HepG2 (cell line): ENCODE data around the gene RBM19. TPM values are rescaled to one million over a fixed set of nuclear protein-coding genes. Genes with fewer than 3 reads are reported as not detected.

Experiments
- ATAC-seq: fragments of 200-7000 bp; cut with Tn5 transposase; 3 replicates; pipeline ENCODE4 v1.9.1; 2020; ENCODE audit warnings: mild to moderate bottlenecking, moderate library complexity
- BruUV-seq: library from RNA; stranded (reverse); fragments of 400-500 nt; replicated peaks from 2 replicates; lab custom pipeline; 2021; lab: Mats Ljungman, UMichigan
- CTCF ChIA-PET: fragments of 300-600 bp; formaldehyde crosslinking; extraction: SDS; loops from one replicate; lab custom pipeline; 2021; ENCODE audit warnings: low total read pairs, inconsistent platforms, low intra/inter-chr PET ratio; lab: Yijun Ruan, JAX
- POLR2A ChIA-PET: fragments of 350-600 bp; sonication (Branson Sonifier 250); formaldehyde crosslinking; loops from one replicate; lab custom pipeline; 2020; ENCODE audit warnings: antibody characterized with exemption, inconsistent platforms; lab: Yijun Ruan, JAX
- DNase-seq: peaks from one replicate; pipeline ENCODE4 v3.0.0-alpha.2; 2015; ENCODE audit warnings: low spot score
- FAIRE-seq: peaks from 3 replicates; lab custom pipeline; 2011; peaks lifted over from hg19 to GRCh38; lab: Jason Lieb, UNC
- H2AFZ ChIP-seq: one replicate; pipeline ENCODE4 v1.6.1; 2011; ENCODE audit warnings: low read length, inconsistent platforms
- H3K27ac ChIP-seq: fragments of 300-600 bp; 3 replicates; pipeline ENCODE4 v1.8.0; 2011; ENCODE audit warnings: mixed run types, mild to moderate bottlenecking, mixed read lengths, low read length, inconsistent platforms; ENCODE audit not compliant: insufficient read depth; ENCODE audit errors: extremely low read length
- H3K27me3 ChIP-seq, 2 experiments: fragments of 200-600 bp in 1 of 2; 2 replicates in 1 of 2; 3 replicates in 1 of 2; pipeline versions ENCODE4 v1.6.0 to v1.8.0; 2011; ENCODE audit warnings: low read length in 2 of 2, mild to moderate bottlenecking in 2 of 2, moderate library complexity in 2 of 2, inconsistent platforms in 1 of 2; ENCODE audit not compliant: insufficient read depth in 2 of 2, control insufficient read depth in 1 of 2
- H3K36me3 ChIP-seq, 2 experiments: fragments of 200-600 bp in 1 of 2; replicated peaks in 1 of 2; 2 replicates in 1 of 2; 3 replicates in 1 of 2; pipeline versions ENCODE4 v1.5.1 to v1.8.0; 2011; ENCODE audit warnings: low read length in 2 of 2, inconsistent platforms in 1 of 2; ENCODE audit not compliant: insufficient read depth in 2 of 2, control insufficient read depth in 1 of 2
- H3K4me1 ChIP-seq: 2 replicates; pipeline ENCODE4 v1.5.1; 2012; ENCODE audit warnings: low read length, inconsistent platforms; ENCODE audit not compliant: insufficient read depth
- H3K4me2 ChIP-seq: 2 replicates; pipeline ENCODE4 v1.6.0; 2011; ENCODE audit warnings: low read depth, low read length, inconsistent platforms
- H3K4me3 ChIP-seq, 3 experiments: fragments of 200-600 bp in 1 of 3; sonication (generic), shearing (Covaris generic) in 1 of 3; replicated peaks in 1 of 3; 2 replicates each; pipeline ENCODE4 v1.5.1; 2011 to 2016; ENCODE audit warnings: low read length in 3 of 3, inconsistent platforms in 2 of 3, low read depth in 2 of 3, mild to moderate bottlenecking in 2 of 3, control low read depth in 1 of 3, mixed read lengths in 1 of 3; ENCODE audit not compliant: insufficient read depth in 1 of 3
- H3K79me2 ChIP-seq: one replicate; pipeline ENCODE4 v1.6.1; 2011; ENCODE audit warnings: low read length, inconsistent platforms; ENCODE audit not compliant: insufficient read depth
- H3K9ac ChIP-seq: 2 replicates; pipeline ENCODE4 v1.6.0; 2011; ENCODE audit warnings: mild to moderate bottlenecking, low read depth, low read length, inconsistent platforms; ENCODE audit not compliant: insufficient read depth
- H3K9me3 ChIP-seq: 2 replicates; pipeline ENCODE4 v1.5.1; 2012; ENCODE audit warnings: mild to moderate bottlenecking, low read length
- H4K20me1 ChIP-seq: 2 replicates; pipeline ENCODE4 v1.6.0; 2011; ENCODE audit warnings: inconsistent platforms, mild to moderate bottlenecking, low read length, moderate library complexity; ENCODE audit not compliant: insufficient read depth
- AGO2 ChIP-seq: fragments of 200-400 bp; formaldehyde crosslinking; optimal IDR thresholded peaks from 2 replicates; pipeline ENCODE3; 2017; ENCODE audit warnings: mild to moderate bottlenecking, low read depth, low read length, moderate library complexity
- FOSL2 ChIP-seq: sonication (generic); formaldehyde crosslinking; IDR thresholded peaks from 2 replicates; pipeline ENCODE4 v1.4.0; 2020; ENCODE audit warnings: missing genetic modification reagents
- NFATC3 ChIP-seq: sonication (generic); formaldehyde crosslinking; IDR thresholded peaks from 2 replicates; pipeline ENCODE4 v1.5.1; 2020; ENCODE audit warnings: mild to moderate bottlenecking, missing genetic modification reagents
- PTBP1 ChIP-seq: fragments of 200-400 bp; formaldehyde crosslinking; IDR thresholded peaks from 2 replicates; pipeline ENCODE4 v1.6.1; 2018; ENCODE audit warnings: low read length, low read depth; ENCODE audit not compliant: poor library complexity, severe bottlenecking
- TFAP4 ChIP-seq: sonication (generic); IDR thresholded peaks from 2 replicates; pipeline ENCODE4 v1.6.1; 2016; ENCODE audit warnings: low read depth, borderline replicate concordance
- ZHX2 ChIP-seq, 2 experiments: sonication (generic) in 1 of 2; formaldehyde crosslinking in 1 of 2; IDR thresholded peaks; 2 replicates each; pipeline versions ENCODE4 v1.6.1 to v1.9.0; 2014 to 2022; ENCODE audit warnings: antibody characterized with exemption in 1 of 2, borderline replicate concordance in 1 of 2, inconsistent platforms in 1 of 2, low read depth in 1 of 2, missing genetic modification reagents in 1 of 2
- ZNF143 ChIP-seq: sonication (generic); formaldehyde crosslinking; IDR thresholded peaks from 2 replicates; pipeline ENCODE4 v1.4.0; 2020; ENCODE audit warnings: missing genetic modification reagents
- ZNF207 ChIP-seq: fragments of 450-650 bp; IDR thresholded peaks from 2 replicates; pipeline ENCODE4 v1.6.1; 2016; ENCODE audit warnings: antibody characterized with exemption, borderline replicate concordance
- ZNF335 ChIP-seq: sonication (generic); formaldehyde crosslinking; IDR thresholded peaks from 2 replicates; pipeline ENCODE4 v1.4.0; 2020; ENCODE audit warnings: missing genetic modification reagents
- ZNF547 ChIP-seq: sonication (generic); formaldehyde crosslinking; IDR thresholded peaks from 2 replicates; pipeline ENCODE4 v1.5.1; 2020; ENCODE audit warnings: mild to moderate bottlenecking, missing genetic modification reagents
- ZNF670 ChIP-seq: sonication (generic); formaldehyde crosslinking; IDR thresholded peaks from 2 replicates; pipeline ENCODE4 v1.8.0; 2022; ENCODE audit warnings: mild to moderate bottlenecking, missing genetic modification reagents, borderline replicate concordance
- ZNF773 ChIP-seq: sonication (generic); formaldehyde crosslinking; IDR thresholded peaks from 2 replicates; pipeline ENCODE4 v1.4.0; 2020; ENCODE audit warnings: missing genetic modification reagents, borderline replicate concordance
- ZSCAN12 ChIP-seq: sonication (generic); formaldehyde crosslinking; IDR thresholded peaks from 2 replicates; pipeline ENCODE4 v1.9.0; 2021; ENCODE audit warnings: mild to moderate bottlenecking, missing genetic modification reagents
- WGBS: methylation state at CpG from one replicate; pipeline ENCODE4 v1.1.6; 2017; ENCODE audit warnings: low lambda C conversion rate; 5-methylcytosine and 5-hydroxymethylcytosine counted together
- in situ Hi-C: cut with HindIII; loops from 2 replicates; pipeline ENCODE4 v1.10.0; 2017; ENCODE audit warnings: low pct_unique_long_range_greater_than_20kb; ENCODE audit not compliant: extremely low pct_ligation_motif_present
- intact Hi-C: fragments of 100-400 bp; cut with micrococcal nuclease; formaldehyde crosslinking; loops from one replicate; pipeline ENCODE4 v1.10.0; 2022; ENCODE audit not compliant: unreplicated experiment
- polyA plus RNA-seq, 8 experiments: library from polyadenylated mRNA; depleted of rRNA in 3 of 8; stranded (reverse) in 7 of 8; unstranded in 1 of 8; fragments of >200 nt; fragmentation: Illumina TruSeq in 4 of 8; extraction: Trizol in 4 of 8; gene quantifications; 2 replicates each; pipeline versions ENCODE4 v1.2.1 to v1.2.3, GENCODE V29; 2011 to 2016; ENCODE audit warnings: low read depth in 4 of 8, missing spikeins in 1 of 8, mixed read lengths in 1 of 8; ENCODE audit not compliant: insufficient read depth in 1 of 8
- total RNA-seq, 5 experiments: library from RNA; depleted of rRNA; stranded (reverse); fragments of >200 nt; fragmentation: Illumina TruSeq; extraction: Trizol; gene quantifications; 2 replicates each; pipeline ENCODE4 v1.2.3, GENCODE V29; 2016; ENCODE audit warnings: low read depth in 1 of 5

The RBM19 gene
- total and polyA plus RNA-seq, 2 of the 13 experiments (the other 11 are each of a cell fraction or from before 2014, with no cell fraction given) = 19.3 to 32.2 TPM

GRCh38 chr12:113939867-113940266 is 26.3 kb downstream of the RBM19 start:
- POLR2A ChIA-PET = no interaction called here
- H3K36me3 ChIP-seq = peaks cover 27 to 72% of the 10 kb centered on the region in 2 experiments; a peak in 4 of 5 replicates
- H2AFZ ChIP-seq = no peak overlapping the region
- WGBS = no CpG with 5 or more reads among the region's 10 CpGs
- DNase-seq = no peak
- no peaks in the 10 kb centered on the region for H3K79me2 ChIP-seq
- no peak overlapping the region for H3K4me3 ChIP-seq
- H3K4me1 ChIP-seq = no peaks in the 10 kb centered on the region
- no TSS peak for BruUV-seq
- in situ Hi-C loops (no loop called here), intact Hi-C loops (no loop called here)
- H3K9me3 ChIP-seq = no peaks in the 10 kb centered on the region
- no peak for FAIRE-seq
- no peak overlapping the region for H3K27ac ChIP-seq
- no peak overlapping the region for H3K9ac ChIP-seq
- no peaks in the 10 kb centered on the region for H4K20me1 ChIP-seq
- TF ChIP-seq ZNF143 (CRISPR knock-in tag) (no peak), AGO2 (peak; percentile 41)
- CTCF ChIA-PET = no interaction called here
- no peak overlapping the region for H3K4me2 ChIP-seq
- no peak for ATAC-seq
- H3K27me3 ChIP-seq = no peaks in the 10 kb centered on the region

GRCh38 chr12:113938471-113938870 is 27.7 kb downstream of the RBM19 start:
- BruUV-seq = no TSS peak
- ChIA-PET CTCF (no interaction called here), POLR2A (no interaction called here)
- Histone ChIP-seq H3K27ac (no peak overlapping the region), H4K20me1 (no peaks in the 10 kb centered on the region), H3K4me1 (peaks cover 2% of the 10 kb centered on the region), H2AFZ (no peak overlapping the region), H3K36me3 (peaks cover 29 to 80% of the 10 kb centered on the region in 2 experiments; a peak in 4 of 5 replicates), H3K9me3 (no peaks in the 10 kb centered on the region), H3K9ac (no peak overlapping the region), H3K27me3 (no peaks in the 10 kb centered on the region), H3K79me2 (no peaks in the 10 kb centered on the region), H3K4me3 (no peak overlapping the region), H3K4me2 (no peak overlapping the region)
- in situ Hi-C loops (no loop called here), intact Hi-C loops (no loop called here)
- ATAC-seq (no peak), FAIRE-seq (no peak), DNase-seq (no peak)
- WGBS = 98% methylated on average over 5 of the region's 5 CpGs
- TF ChIP-seq ZNF670 (CRISPR knock-in tag) = no peak
- no peak for TF ChIP-seq ZNF547
- no peak for TF ChIP-seq ZSCAN12 (CRISPR knock-in tag)
- no peak for TF ChIP-seq ZNF207
- TF ChIP-seq PTBP1 = no peak
- TF ChIP-seq TFAP4 = no peak
- no peak for TF ChIP-seq NFATC3
- no peak for TF ChIP-seq FOSL2 (CRISPR knock-in tag)
- TF ChIP-seq ZNF335 (CRISPR knock-in tag) = no peak
- no peak for TF ChIP-seq ZHX2 (IDR thresholded peaks at IDR 0.05; ENCODE audit: low read depth)
- no peak for TF ChIP-seq ZHX2 (CRISPR knock-in tag; IDR thresholded peaks at IDR 0.05; ENCODE audit: borderline replicate concordance)
- no peak for TF ChIP-seq ZNF773 (CRISPR knock-in tag)
